ENCODE results near the gene EME2. TPM values are rescaled to one million over a fixed set of nuclear protein-coding genes. Genes with fewer than 3 reads are reported as not detected.

EME2 gene
- total and polyA plus RNA-seq, 12 donors, result 1.8 to 90.7 (median 19.2) TPM

- TF ChIP-seq CTCF (IDR thresholded peaks at IDR 0.05), result no peak
- TF ChIP-seq POLR2A (IDR thresholded peaks at IDR 0.05), result no peak
- H3K9me3 ChIP-seq (replicated peaks in 1 of 3), result no peaks in the 10 kb centered on the region
- DNase-seq, result no peak
- H3K36me3 ChIP-seq (replicated peaks in 1 of 2), result peaks cover 0 to 42% of the 10 kb centered on the region in 2 donors
- H3K27me3 ChIP-seq, result no peaks in the 10 kb centered on the region
- intact Hi-C loops (cut with DNase I), result no loop called here
- 92 to 93% (median 92%) methylated on average over 22 to 32 of the region's 32 CpGs for WGBS, 4 donors
- H3K27ac ChIP-seq, result no peak overlapping the region
- H3K4me3 ChIP-seq, result no peak overlapping the region
- peaks cover 10 to 20% of the 10 kb centered on the region in 2 donors for H3K4me1 ChIP-seq (replicated peaks in 1 of 2)
Observed at GRCh38 chr16:1726661-1727502, 45.7 kb upstream of the EME2 start.

GRCh38 chr16:1727651-1728624 is 44.7 kb upstream of the EME2 start:
- H3K4me3 ChIP-seq, result no peak overlapping the region
- H3K27ac ChIP-seq, result peak overlapping the region in 1 of 5 donors; percentile 40
- TF ChIP-seq CTCF (IDR thresholded peaks at IDR 0.05) (no peak), POLR2A (IDR thresholded peaks at IDR 0.05) (no peak)
- no peaks in the 10 kb centered on the region for H3K9me3 ChIP-seq (replicated peaks in 1 of 3)
- peaks cover 6 to 10% of the 10 kb centered on the region in 2 donors for H3K4me1 ChIP-seq (replicated peaks in 1 of 2)
- no peak for DNase-seq
- WGBS, 4 donors, result 86 to 90% (median 89%) methylated on average over 15 to 37 of the region's 37 CpGs
- peaks cover 0 to 51% of the 10 kb centered on the region in 2 donors for H3K36me3 ChIP-seq (replicated peaks in 1 of 2)
- H3K27me3 ChIP-seq, result no peaks in the 10 kb centered on the region
- intact Hi-C loops (cut with DNase I), result no loop called here

GRCh38 chr16:1729026-1729425 is 43.6 kb upstream of the EME2 start:
- 75 to 93% (median 80%) methylated on average over 18 of the region's 18 CpGs for WGBS, 4 donors
- Histone ChIP-seq H3K36me3 (replicated peaks in 1 of 2) (peaks cover 0 to 62% of the 10 kb centered on the region in 2 donors), H3K4me3 (no peak overlapping the region)

More at GRCh38 chr16:1729026-1729425, 43.6 kb upstream of the EME2 start:
- Histone ChIP-seq H3K27me3 (no peaks in the 10 kb centered on the region), H3K27ac (peak overlapping the region in 1 of 5 donors; percentile 40), H3K9me3 (replicated peaks in 1 of 3) (no peaks in the 10 kb centered on the region), H3K4me1 (replicated peaks in 1 of 2) (no peaks in the 10 kb centered on the region)
- TF ChIP-seq CTCF (IDR thresholded peaks at IDR 0.05), result no peak
- no peak for TF ChIP-seq POLR2A (IDR thresholded peaks at IDR 0.05)
- intact Hi-C loops (cut with DNase I), result no loop called here
- no peak for DNase-seq

Data from adrenal gland (tissue), 12 donors.